ENCODE measurements around the gene SLC26A1.

DNA sequence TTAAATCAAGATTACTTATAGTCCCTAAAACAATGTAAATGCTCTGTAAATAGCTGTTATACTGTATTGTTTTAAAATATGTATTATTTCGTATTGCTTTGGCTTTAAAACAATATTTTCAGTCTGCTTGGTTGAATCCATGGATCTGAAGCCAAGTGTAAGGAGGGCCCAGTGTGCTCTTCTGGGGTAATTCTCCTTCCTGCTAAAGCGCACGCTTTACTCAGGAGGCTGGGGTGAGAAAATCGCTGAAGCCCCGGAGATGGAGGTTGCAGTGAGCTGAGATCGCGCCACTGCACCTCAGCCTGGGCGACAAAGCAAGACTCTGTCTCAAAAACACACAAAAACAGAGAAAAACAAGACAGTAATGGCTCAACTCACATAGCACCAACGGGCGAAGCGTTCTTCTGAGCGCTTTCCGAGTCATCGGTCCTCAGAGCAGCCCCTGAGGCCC, 6.8 kb downstream of the SLC26A1 start:
- TF ChIP-seq EZH2phosphoT487 (IDR thresholded peaks at IDR 0.05; ENCODE audit: insufficient read depth, low read depth) (no peak), EZH2 (IDR thresholded peaks at IDR 0.05; ENCODE audit: insufficient read depth, poor library complexity, severe bottlenecking) (no peak)
